ENCODE measurements around the gene H2BK1.

H2BK1 gene

DNA sequence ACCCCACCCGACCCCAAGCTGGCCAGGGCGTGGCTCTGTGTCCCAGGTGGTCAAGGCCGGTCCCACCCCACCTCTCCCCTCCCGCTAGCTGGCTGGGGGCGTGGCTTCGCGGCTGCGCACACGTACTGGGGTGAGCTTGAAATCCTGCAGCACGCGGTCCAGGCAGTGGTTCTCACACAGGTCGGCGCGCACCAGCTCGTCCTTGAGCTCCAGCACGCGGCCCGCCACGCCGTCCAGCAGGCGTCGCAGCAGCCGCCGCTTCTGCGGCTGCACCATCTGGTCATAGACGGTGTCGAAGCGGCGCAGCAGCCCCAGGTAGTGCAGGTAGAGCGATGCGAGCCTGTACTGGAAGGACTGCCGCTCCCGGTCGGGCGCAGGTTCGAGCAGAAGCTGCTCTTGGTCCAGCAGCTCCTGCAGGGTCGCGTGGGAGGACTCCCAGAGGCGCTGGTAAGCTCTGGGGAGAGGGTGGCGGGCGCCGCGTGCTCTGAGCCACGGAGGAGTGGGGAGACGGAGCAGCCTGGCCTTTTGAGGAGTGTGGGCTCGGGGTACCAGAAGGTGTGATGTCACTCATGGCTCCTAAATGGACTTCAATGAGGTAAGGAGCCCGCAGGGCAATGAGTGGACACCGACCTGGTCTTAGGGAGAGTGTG is 5.8 kb downstream of the H2BK1 start:
- no peak for DNase-seq (ENCODE audit: low read depth in 2 of 2)

DNA sequence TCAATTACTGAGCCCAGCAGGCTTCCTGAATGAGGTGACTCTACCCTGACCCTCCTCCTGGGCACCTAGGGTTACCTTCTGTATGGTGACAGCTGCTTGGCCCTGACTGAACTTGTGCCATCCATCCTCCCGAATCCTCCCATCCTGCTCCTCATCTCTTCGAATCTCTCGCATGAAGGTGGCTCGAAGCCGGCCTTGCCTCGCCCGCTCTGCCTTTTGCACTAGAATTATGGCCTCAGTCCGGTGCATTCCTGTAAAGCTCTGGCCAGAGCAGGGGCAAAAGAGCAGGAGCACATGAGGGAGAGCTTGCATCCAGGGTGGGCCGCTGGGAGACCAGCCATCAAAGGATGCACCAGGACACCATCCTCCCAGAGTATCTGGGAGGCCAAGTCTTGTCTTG is 7.5 kb downstream of the H2BK1 start:
- DNase-seq (ENCODE audit: low read depth in 2 of 2): no peak

DNA sequence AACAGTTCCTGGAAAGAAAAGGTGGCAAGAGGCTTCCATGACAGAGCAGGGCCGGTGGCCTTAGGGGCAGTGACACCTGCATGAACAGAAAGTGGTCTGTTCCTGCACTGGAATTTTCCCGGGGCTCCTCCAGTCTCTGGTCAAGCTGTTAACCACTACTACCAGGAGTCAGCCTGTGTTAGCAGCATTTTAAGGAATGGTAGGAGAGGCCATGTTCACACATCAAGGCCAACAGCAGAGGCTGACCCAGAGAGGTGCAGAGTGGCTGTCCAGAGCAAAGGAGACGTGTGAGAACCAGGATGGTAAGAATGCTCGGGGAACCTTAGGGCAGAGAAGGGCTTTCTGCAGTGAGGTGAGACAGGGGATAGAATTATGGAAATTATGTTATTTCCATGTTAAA is 8.5 kb downstream of the H2BK1 start:
- no peak for DNase-seq (ENCODE audit: low read depth in 2 of 2)

DNA sequence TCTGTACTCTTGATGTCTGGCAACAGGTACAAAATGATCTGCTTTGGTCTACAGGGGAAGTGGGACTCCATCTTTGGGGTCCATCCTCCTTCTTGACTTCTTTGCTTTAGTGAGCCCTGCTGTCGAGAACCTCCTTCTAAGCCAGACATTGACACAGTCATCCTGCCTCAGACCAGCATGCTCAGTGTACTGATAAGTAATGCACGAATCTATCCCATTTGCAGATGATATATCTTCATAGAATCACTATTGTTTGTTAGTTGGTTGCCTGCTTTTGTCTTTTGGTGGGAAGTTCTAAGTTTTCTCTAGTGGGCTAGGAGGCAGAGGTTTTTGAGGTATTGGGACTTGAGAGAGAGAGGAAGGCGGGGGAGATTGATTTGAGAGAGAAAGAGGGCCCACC is 8.9 kb downstream of the H2BK1 start:
- no peak for DNase-seq (ENCODE audit: low read depth in 2 of 2)

DNA sequence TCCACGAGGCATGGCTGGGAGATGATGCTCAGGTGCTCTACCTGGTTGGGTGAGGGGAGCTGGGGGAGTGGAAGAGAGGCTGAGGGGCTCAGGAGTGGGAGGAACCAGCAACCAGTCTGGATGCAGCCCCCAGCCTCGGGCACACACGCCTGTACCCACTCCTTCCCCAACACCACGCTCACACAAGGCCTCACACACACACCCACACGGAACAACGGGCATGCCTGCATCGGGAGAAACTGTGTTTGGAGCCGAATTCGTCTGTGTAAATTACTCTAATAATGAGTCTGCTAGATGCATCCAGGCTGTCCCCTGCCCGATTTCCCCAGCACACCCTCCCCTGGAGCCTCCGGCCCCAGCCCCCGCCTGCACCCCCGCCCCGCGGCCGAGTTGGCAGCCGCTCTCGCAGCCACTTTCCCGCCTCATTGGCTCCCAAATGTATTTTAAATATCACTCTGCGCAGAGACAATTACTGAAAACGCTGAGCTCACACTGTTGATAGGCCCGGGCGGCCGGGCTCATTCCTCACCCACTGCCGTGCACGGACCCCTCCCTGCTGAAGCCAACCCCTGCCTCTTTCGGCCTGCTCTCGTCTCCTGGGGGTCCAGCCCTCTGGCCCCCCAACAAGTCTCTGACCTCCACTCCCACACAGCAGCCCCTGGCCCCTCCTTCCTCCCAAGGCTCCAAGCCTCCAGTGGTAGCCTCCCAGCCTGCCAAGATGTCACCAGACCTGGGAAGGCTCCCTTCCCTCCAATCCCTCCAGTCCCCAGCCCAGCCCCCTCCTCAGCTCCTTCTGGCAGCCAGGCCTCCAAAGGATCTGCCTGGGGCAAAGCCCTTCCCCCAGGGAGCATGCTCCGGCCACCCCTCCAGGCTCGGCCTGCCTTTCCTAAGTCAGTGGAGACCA is 11.1 kb downstream of the H2BK1 start:
- no peak for DNase-seq (ENCODE audit: low read depth in 2 of 2)

DNA sequence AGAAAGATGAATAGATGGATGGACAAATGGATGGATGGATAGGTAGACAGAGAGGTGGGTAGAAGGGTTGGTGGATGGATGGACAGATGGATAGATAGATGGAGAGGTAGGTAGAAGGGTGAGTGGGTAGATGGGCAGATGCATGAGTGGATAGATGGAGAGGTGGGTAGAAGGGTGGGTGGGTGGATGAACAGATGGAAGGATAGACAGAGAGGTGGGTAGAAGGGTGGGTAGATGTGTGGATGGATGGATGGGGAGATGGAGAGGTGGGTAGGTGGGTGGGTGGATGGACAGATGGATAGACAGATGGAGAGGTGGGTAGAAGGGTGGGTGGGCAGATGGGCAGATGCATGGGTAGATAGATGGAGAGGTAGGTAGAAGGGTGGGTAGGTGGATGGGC is 12.4 kb downstream of the H2BK1 start:
- DNase-seq (ENCODE audit: low read depth in 2 of 2): no peak

DNA sequence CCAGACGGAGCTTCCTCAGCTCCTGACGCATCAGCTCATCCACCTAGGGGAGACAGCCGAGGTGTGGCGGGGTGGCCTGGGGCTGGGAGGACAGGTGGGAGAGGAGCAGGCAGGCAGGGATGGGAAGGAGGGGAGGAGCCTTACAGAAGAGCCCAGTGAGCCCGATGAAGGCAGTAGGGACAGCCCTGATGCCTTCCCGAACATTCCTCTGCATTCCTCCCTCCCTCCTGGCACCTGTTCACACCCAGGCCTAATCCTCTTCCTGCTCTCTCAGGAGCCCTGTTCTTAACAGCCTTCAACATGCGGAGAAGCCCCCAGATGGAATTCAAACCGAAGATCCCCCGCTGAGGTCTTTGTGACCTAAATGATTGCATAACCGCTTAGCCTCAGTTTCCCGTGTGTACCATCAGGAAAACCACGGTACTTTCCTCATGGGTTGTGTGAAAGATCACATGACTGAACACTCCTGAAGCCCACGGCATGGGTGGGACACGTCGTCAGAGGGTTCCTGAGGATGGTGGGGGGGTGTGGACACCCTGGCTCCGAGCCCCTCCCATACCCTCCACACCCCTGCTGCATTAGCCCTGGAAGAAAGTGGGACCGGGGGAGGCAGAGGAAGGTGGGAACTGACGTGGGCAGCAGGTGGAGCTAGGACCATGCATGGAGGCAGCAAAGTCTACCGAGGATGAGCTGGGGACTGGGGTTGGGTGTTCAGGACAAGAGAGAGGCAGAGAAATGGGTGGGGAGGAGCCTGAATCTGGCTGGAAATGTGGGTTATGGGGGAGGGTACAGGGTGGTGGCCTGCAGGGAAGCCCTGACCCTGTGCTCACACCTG is 14.5 kb downstream of the H2BK1 start:
- no peak for DNase-seq (ENCODE audit: low read depth in 2 of 2)

DNA sequence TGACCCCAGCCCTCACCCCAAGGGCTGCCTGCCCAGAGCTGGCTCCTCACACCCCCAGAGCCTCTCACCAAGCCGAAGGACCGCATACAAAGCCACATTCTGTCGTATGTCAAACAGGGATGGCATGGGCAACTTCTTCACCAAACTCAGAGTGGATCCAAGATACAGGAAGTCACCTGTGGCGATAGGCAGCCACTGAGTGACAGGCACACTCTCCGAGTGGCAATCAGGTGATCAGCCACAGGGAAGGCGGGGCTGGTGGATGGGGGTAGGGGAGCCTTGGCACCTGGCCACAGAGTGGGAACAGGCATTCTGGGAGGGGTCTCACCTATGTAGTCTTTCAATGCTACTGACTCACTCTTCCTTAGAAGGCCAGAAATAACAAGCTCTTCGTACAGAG is 16.1 kb downstream of the H2BK1 start:
- DNase-seq (ENCODE audit: low read depth in 2 of 2): no peak

DNA sequence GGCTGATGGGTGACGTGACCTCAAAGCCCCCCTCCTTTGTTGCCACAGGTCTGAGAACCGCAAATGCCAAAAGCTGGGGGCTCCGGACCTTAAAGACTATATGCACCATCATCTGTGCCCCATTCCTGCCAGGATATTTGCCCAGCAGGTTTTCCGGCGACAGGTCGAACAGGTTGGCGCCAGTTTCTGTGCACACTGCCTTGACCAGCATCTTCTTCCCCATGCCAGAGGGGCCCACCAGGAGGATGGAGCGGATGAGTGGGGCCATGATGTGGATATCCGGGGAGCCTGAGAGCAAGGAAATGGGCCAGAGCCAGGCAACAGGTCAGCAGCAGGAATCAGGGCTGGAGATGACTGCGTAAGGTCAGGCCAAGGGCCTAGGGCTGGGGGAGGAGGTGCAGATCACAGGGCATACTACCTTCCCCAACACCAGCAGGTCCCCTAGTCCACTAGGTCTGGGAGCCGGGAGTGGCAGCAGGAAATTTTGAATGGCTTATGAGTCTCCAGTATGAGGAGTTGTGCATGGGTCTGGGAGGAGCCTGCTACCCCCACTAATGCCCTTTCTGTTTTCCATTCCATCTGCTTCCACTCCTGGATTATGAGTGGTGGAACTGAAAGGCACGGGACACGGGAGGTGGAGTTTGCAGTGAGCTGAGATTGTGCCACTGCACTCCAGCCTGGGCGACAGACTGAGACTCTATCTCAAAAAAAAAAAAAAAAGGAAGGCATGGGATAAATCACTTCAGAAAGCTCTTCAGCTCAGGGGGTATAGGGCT is 16.9 kb downstream of the H2BK1 start:
- no peak for DNase-seq (ENCODE audit: low read depth in 2 of 2)

DNA sequence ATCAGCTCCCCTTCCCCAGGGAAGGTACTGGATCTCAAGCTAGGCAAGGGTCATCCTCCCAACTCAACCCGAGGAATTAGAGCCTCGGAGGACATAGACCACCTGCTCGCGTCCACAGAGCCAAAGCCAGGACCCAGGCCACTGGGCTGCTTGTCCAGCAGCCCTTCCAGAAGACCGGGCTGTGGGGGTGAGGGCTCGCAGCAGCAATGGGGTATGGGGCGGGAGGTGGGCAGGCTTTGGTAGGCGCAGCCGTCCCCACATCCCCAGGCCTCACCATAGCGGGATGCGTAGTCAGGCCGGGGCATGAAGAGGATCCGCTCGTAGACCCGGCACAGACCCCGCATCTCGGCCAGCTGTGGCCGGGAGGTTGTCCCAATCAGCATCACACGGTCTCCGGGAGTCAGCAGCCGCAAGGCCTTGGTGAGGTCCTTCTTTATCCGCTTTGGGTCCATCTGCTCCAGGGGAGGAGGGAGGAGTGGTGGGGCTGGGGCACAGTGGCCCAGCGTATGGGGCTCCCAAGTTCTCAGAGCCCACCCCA is 18.2 kb downstream of the H2BK1 start:
- no peak for DNase-seq (ENCODE audit: low read depth in 2 of 2)

DNA sequence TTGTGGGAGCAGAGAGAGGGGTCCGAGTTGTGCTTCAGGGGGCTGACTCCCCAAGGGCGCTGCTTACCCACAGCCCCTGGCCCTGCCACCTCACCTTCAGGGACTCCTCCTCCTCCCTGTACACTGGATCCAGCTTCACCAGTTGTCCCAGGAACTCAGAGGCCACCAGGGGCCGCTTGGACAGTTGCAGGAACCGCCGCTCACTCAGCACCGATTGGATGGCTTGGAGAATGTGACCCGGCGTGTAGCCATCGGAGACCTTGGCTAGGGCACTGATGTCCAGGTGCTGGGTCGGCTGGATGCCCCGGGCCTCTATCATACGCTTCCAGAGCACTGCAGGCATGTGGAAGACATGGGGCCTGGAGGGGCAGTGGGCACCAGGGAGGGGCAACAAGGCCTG is 18.7 kb downstream of the H2BK1 start:
- no peak for DNase-seq (ENCODE audit: low read depth in 2 of 2)

DNA sequence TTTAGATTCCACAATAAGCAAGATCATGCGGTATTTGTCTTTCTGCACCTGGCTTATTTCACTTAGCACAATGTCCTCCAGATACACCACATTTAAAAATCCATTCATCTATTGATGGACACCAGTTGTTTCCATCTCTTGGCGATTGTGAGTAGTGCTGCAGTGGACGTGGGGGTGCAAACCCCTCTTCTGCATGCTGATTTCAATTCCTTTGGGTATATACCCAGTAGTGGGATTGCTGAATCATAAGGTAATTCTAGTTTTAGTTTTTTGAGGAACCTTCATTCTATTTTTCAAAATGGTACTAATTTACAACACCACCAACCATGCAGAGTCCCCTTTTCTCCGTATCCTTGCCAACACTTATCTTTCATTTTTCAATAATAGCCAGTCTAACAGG is 21.2 kb downstream of the H2BK1 start:
- DNase-seq (ENCODE audit: low read depth in 2 of 2): no peak

DNA sequence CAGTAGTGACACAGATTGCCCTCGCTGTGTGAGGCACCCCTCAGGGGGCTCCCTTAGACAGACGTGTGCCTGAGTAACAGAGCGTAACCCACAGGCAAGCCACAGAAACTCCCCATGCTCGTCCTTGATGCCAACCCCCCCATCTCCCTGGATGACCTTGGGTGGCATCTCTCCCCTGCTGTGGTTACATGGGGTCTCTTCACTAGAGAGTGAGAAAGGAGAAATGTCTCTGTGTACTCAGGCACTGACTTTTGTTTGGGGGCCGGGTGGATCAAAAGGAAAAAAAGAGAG is 22.1 kb downstream of the H2BK1 start:
- no peak for DNase-seq (ENCODE audit: low read depth in 2 of 2)

DNA sequence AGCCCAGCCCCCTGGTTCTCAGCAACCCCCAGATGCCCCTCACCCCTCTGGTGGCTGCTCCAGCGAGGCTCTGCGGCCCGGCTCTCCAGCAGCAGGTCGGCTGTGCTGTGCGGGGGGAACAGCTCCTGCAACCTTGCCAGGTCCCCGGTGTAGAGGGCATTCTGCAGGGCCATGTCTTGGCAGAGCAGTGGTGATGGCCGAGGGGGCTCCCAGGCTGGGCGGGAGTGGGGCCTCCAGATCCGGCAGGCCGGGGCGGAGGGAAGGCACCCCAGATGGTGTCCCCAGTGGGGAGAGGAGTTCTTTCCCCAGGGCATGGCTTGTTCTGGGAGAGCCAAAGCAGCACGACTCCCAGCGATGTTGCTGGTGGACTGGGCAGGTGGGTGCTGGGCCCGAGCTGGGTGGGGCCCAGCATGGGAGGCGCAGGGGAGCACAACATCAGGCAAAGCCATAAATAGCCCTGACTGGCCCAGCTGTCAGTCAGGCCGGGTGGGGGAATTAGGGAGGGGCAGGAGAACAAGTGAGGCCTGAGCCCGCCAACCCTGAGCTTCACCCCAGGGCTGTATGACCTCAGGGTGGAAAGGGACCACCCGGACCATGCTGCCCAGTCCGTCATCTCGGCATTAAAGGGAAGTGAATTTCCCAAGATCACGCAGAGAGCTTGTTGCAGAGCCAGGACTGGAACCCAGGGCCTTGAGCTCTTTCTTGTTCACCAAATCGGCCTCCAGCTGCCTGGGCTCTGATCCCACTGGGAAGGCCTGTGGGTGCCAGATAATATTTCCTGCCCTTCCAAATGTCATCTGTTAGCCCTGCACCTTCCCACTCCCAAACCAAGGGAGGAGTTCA is 22.7 kb downstream of the H2BK1 start:
- no peak for DNase-seq (ENCODE audit: low read depth in 2 of 2)

DNA sequence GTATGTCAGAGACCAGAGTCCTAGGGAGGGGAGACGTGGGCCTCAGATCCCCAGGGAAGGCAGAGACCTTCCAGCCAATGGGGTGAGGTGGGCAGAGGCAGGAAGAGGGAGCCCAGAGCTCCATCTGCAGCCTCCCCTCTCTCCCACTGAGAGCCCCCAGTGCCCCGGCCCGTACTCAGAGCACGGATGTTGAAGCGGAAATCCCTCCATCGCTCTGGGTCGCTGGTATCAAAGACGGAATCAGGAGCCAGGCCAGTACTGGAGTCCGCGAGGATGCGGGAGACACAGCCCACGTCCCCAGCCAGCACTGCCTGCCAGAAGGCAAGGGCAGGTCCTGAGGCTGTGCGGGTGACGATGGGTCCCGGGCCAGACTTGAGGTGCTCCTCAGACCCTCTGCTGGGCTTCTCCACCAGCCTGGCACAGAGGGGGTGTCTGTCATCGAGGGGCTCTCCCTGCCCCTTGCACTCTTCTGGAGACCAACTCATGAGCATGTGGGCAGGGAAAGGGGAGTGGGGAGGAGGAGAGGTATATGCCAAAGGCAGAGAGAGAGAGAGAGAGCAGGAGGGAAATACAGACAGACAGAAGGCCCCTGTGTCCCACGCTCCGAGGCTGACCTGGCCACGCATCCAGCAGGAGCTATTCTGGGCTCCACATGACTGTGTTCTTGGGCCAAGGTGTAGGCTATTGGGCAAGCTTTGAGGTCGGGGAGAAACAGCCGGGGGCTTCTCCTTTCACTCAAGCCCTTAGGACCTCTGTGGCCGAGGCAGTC is 23.5 kb downstream of the H2BK1 start, which contains the start of gene ASB10:
ASB10 (minus strand) TSS at position 611 of the 769 bp plus-strand sequence; CDS start at position 491, 120 bp downstream.
- DNase-seq (ENCODE audit: low read depth in 2 of 2): no peak

DNA sequence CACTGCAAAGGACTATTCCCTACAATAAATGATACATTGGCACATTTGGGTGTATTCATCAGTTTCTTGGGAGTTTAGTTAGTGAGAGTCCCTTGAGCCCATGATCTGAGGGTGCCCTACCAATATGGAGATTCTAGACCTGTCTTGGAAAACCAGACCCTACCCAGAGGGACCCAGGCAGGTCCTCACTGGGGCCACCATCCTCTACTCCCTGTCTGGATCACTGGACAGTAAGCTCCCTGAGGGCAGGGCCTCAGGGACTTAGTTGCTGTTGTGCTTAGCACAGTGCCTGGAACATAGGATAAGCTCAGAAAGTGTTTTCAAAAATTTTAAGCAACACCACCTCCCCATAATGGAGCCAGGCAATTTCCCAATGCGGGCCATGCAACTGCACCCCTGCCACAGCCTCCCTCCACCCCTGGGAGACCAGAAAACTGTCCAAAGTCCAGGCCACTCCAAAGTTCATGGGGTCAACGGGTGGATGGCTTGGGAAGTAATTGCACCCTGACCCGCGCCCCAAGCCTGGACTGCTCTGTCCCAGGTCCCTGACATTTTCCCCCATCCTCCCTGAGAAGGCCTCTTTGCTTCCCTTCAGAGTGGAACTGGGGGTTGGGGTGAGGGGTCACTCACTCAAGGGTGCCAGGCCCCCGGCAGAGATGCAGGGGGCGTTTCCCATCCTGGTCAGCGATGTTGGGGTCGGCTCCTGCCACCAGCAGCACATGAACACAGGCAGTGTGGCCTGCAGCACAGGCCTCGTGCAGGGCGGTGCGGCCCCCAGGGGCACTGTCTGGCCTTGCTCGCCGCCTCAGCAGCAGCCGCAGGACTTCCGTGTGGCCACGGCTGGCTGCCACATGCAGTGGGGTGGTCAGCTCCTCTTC is 24.3 kb downstream of the H2BK1 start:
- no peak for DNase-seq (ENCODE audit: low read depth in 2 of 2)

DNA sequence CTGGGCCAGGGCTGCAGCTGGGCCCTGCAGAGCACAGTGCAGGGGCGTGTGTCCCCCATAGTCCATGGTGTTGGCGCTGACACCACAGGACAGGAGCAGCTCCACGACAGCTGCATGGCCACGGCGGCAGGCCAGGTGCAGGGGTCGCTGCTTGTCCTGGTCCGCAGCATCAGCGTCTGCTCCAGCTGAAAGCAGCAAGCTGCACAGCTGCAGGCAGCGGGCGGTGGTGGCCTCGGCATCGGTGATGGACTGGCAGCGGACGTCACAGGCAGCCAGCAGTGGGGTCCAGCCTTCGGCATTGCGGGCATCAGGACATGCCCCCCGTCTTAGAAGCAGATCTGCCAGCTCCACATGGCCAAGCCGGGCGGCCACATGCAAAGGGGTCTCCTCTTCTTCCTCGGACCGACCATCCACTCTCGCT is 29.3 kb downstream of the H2BK1 start:
- no peak for DNase-seq (ENCODE audit: low read depth in 2 of 2)

DNA sequence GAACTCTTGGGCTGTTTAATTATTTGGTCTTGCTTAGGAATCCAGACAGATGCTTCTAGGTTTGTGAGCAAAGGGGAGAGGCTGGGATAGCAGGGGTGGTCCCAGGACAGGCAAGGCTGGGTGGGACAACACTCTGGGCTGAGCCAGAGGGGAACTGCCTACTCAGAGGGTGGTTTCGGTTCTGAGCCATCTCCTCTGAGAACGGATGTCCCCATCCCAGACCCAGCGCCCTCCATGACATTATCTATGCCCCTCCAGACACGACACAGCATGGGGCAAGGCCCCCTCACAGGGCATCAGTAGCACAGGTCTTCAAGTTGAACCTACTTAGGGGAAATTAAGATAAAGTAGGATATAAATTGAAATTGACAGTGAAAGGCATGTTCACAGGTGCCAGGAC is 30.3 kb downstream of the H2BK1 start:
- no peak for DNase-seq (ENCODE audit: low read depth in 2 of 2)

Data from stimulated activated CD8-positive, alpha-beta memory T cell treated with anti-CD3 and anti-CD28 coated beads, Interleukin-2, amount 100 ng/mL, for 1 hour (primary cell).